EH (cell line): Measurements from ENCODE around the gene LIPC.
A peak's percentile ranks its signal among the peaks of the same experiment; 100 is the strongest.

ENCODE experiments used
- DNase-seq: peaks from one replicate; pipeline ENCODE4 v3.0.0-alpha.2; 2015; ENCODE audit warnings: low read depth

Gene LIPC

DNA sequence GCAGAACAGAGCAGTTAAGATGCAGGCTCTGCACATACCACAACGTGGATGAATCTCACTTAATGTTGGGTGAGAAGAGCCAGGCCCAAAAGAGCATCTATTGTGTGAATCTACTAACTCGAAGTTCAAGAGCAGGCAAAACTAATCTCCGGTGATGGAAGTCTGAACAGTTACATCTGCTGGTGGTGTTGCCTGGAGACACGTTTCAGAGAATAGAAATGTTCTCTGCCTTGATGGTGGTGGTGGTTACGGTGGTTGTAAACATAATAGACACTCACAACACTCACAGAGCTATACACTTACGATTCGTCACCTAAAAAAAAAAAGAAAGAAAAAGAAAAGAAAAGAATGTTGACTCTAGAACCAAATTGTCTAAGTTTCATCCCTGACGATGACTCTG is 86.8 kb downstream of the LIPC start:
- no peak for DNase-seq

GRCh38 chr15:58519516-58519915 is 87.7 kb downstream of the LIPC start:
- no peak for DNase-seq

- no peak for DNase-seq
Observed at GRCh38 chr15:58520464-58520863, 88.7 kb downstream of the LIPC start.

DNA sequence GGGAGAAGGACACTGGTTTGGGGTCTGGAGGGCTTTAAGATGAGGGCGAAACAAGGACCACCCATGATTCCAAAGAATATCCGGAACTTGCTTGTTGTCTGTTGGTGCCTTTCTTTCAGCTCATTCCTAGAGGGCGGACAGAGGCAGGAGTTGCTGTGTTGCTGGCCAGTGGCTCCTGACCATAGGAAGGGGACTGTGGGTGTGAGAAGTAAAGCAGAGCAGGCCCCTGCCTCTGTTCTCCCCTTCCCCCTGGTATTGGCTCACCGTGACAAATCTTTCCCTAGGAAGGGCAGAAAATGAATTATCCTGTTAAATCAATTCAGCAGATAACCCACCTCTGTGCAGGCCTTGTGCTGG is 89.1 kb downstream of the LIPC start:
- DNase-seq = no peak

- peak; percentile 89 for DNase-seq
Observed at GRCh38 chr15:58521293-58521991, 89.7 kb downstream of the LIPC start.

- no peak for DNase-seq
Observed at GRCh38 chr15:58522391-58522790, 90.6 kb downstream of the LIPC start.

DNA sequence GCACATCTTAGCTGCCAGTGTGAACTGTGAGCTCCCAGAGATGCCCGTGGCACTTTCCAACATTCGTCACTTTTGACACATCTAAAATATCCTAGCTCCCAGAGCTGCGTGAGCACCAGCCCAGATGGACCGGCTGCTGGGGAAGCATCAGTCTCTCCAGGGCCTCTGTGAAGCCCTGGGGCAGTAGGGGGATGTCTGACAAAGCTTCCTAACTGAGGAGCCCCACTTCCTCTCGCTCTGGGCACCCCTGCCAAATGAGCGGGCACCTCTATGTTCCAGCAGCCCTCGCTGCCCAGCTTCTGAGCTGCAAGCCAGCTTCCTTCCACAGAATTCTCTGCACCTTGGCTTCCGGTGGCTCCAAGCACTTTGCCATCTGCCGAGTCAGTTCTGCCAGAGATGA is 91.1 kb downstream of the LIPC start:
- no peak for DNase-seq

DNA sequence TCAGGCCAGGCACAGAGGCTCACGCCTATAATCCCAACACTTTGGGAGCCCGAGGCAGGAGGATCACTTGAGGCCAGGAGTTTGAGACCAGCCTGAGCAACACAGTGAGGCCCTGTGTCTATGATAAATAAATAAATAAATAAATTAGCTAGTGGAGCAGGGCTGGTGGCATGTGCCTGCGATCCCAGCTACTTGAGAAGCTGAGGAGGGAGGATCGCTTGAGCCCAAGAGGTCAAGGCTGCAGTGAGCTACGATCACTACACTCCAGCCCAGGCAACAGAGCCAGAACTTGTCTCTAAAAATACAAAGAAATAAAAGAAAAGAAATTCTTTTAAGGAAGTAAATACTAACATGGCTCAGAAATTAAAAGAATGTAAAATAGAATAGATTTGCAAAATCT is 91.8 kb downstream of the LIPC start:
- no peak for DNase-seq

GRCh38 chr15:58524247-58524646 is 92.5 kb downstream of the LIPC start:
- no peak for DNase-seq

DNA sequence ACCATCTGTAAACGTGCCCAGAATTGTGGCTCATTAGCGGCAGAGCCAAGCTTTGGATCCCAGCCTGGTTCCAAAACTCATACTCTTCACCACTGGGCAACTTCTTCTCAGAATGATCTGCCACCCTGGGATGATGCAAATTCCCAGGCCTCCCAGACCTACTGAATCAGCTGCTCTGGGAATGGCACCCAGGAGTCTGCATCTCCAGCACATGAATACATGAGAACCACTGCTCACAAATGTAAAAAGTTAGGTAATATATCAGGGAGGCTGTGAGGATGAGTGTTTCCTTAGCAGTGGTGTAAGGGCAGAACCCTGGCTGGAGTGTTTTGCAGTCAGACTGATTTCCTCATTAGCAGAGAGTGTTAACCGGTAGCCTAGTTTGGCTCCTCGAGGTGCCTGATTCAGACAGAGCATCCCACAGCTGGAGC is 94.2 kb downstream of the LIPC start:
- DNase-seq = no peak

DNA sequence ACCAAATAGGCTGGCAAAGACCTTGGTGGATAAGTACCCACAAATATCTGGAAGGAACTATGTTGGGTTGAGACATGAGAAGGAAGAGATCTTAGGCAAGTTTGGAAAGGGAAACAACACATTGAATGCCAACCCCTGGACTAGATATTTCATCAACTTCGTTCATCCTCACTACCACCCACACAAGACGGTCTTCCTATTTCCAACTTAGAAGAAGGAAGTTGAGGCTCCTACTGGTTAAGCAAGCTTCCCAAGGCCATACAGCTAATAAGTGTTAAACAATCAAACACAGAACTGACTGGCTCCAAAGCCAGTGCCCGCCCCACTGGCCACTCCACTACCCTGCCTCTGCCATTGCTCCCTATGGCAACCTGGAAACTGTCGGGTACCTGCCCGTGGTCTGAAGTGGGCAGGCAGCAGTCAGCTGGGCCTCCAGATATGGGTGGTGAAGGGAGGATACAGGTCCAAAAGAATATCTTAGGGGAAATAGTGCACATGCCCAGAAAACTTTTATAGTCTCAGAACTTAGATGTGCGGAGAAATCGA is 94.9 kb downstream of the LIPC start:
- no peak for DNase-seq

DNA sequence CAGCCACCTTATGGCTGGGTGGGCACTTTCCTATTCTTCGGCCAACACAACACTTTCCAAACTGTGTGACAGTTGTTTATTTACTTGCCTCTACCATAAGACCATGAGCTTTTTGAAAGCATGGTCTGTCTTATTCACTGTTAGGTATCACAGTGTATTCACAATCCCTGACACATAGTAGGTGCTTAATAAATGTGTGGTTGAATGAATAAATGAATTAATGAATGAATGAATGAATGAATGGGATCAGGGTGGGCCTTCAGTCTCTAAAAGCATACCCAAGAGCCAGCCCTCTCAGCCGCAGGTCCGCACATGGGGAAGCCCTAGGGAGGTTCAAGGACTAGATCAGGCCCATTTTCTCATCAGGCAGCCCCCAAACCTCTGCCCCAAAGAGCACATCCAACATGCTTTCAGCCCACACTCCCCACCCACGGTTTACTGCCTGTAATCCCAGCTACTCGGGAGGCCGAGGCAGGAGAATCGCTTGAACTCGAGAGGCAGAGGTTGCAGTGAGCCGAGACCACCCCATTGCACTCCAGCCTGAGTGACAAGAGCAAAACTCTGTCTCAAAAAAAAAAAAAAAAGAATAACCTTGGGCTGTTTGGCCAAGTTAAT is 95.9 kb downstream of the LIPC start:
- DNase-seq = no peak

GRCh38 chr15:58528188-58528870 is 96.5 kb downstream of the LIPC start:
- DNase-seq = peak; percentile 80

DNA sequence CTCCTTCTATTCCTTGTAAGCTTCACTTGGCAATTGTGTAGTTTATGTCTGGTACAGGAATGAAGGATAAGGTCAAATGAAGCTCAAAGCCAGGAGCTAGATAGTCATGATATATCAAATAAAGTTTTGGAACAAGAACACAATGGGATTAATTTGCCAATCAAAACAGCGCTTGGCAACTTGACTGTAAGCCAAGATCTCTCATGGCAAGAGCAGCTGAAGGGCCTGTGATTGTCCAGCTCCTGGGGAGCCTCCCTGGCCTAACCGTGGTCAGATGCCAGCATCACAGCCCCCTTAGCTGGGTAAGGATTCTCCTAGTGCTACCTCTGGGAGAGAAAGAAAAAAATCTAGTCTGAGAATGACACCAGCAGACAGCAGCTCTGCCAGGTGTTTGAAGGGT is 97.2 kb downstream of the LIPC start:
- DNase-seq = no peak

GRCh38 chr15:58530056-58530590 is 98.3 kb downstream of the LIPC start:
- DNase-seq = no peak

- DNase-seq = no peak
Observed at GRCh38 chr15:58532126-58532525, 100.3 kb downstream of the LIPC start.

DNA sequence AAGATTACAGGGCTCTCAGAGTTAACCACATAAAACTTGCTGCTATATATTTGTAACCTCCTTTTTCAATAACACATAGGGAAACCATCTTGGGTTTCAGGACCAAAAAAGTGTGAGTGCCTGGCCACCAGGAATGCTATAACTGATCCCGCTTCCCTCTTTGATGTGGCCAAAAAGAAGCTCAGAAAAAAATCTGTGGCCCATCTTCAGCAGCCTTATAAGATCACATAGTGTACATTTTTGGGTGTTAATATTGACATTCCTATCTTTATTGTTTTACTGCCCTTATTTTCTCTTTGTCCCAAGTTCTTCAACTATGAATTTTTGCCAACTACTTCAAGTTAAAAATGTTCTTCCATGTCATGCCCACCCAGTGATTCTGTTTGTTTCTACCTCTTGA is 102.8 kb downstream of the LIPC start:
- no peak for DNase-seq

- no peak for DNase-seq
Observed at GRCh38 chr15:58535337-58535736, 103.5 kb downstream of the LIPC start.

- no peak for DNase-seq
Observed at GRCh38 chr15:58535894-58536293, 104.1 kb downstream of the LIPC start.

DNA sequence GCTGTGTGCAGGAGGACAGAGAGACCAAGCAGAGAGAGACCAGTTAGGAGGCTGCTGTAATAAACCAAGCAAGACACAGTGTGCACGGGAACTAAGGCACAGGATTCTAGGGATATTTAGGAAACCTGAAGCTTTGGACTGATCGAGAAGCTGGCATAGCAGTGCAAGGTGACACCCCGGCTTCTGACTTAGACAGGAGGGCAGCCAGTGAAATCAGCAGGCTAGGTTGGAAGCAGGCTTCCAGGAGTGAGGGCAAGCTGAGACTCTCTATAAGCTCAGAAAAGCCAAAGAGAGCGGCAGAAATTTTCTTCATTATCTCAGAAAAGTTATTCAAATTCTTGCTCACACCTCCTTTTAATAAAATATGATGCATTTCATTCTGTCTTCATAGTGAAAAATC is 104.6 kb downstream of the LIPC start:
- no peak for DNase-seq

DNA sequence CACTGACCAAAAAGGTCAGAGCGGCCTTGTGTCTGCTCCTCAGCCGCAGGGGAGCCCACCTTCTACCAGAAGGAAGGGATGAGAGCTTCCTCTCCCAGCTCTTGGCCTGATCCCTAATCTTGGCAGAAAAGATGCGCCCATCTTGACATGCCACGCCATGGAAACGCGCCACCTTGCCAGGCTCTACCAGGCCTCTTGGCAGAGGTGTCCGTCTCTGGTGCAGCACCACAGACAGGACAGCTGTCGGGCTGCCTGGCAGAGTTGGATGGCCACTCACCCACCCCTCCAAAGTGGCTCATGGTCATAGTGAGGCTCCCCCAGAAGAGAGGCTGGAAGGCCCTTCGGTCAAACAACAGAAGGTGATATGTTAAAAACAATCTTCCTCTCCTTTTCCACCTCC is 105.2 kb downstream of the LIPC start:
- no peak for DNase-seq

- DNase-seq = no peak
Observed at GRCh38 chr15:58538225-58538727, 106.5 kb downstream of the LIPC start.

DNA sequence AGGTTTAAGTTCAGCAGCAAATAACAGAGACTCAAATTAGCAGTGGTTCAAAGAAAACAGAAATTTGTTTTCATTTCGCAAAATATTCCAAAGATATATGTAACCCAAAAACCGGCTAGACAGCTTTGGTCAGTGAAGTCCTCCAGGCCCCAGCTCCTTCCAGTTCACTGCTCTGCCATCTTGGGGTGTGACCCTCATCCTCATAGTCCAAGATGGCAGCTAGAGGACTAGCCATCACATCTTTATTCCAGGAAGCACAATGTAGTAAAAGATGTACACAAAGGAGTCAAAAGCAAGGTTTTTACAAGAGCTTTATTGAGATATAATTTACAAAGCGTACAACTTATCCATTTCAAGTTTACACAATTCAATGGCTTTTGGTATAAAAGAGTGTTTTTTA is 107.1 kb downstream of the LIPC start:
- DNase-seq = no peak
